Neural progenitor cell (in vitro differentiated cells): ENCODE measurements around the gene DTNBP1. TPM values are rescaled to one million over a fixed set of nuclear protein-coding genes. Genes with fewer than 3 reads are reported as not detected.
A peak's percentile ranks its signal among the peaks of the same experiment; 100 is the strongest.

Source experiments
- DNase-seq: peaks from one replicate; pipeline ENCODE4 v3.0.0-alpha.2; 2016; ENCODE audit warnings: low spot score
- H2AFZ ChIP-seq: fragments of 200-600 bp; sonication (generic); replicated peaks from 2 replicates; pipeline ENCODE4 v1.6.1; 2016; ENCODE audit warnings: antibody characterized with exemption
- H3F3A ChIP-seq: fragments of 200-600 bp; sonication (generic); 2 replicates; pipeline ENCODE4 v1.6.1; 2016; ENCODE audit warnings: antibody characterized with exemption, low read depth
- H3K27ac ChIP-seq: fragments of 200-600 bp; sonication (generic); 2 replicates; pipeline ENCODE4 v1.5.1; 2016; ENCODE audit warnings: mild to moderate bottlenecking
- H3K27me3 ChIP-seq: fragments of 200-600 bp; sonication (generic); 2 replicates; pipeline ENCODE4 v1.6.1; 2016; ENCODE audit warnings: mild to moderate bottlenecking, moderate library complexity
- H3K36me3 ChIP-seq: fragments of 200-600 bp; sonication (generic); 2 replicates; pipeline ENCODE4 v1.5.1; 2016
- H3K4me1 ChIP-seq: fragments of 200-600 bp; sonication (generic); 2 replicates; pipeline ENCODE4 v1.6.1; 2016; ENCODE audit warnings: mixed run types
- H3K4me2 ChIP-seq: fragments of 200-600 bp; sonication (generic); 2 replicates; pipeline ENCODE4 v1.6.1; 2016
- H3K4me3 ChIP-seq: fragments of 200-600 bp; sonication (generic); 2 replicates; pipeline ENCODE4 v1.5.1; 2016
- H3K79me2 ChIP-seq: fragments of 200-600 bp; sonication (generic); 2 replicates; pipeline ENCODE4 v1.6.1; 2016; ENCODE audit warnings: low read depth
- H3K9ac ChIP-seq: fragments of 200-600 bp; sonication (generic); 2 replicates; pipeline ENCODE4 v1.6.1; 2016
- H3K9me3 ChIP-seq: fragments of 200-600 bp; sonication (generic); 2 replicates; pipeline ENCODE4 v1.5.1; 2016; ENCODE audit warnings: low read depth
- H4K20me1 ChIP-seq: fragments of 200-600 bp; sonication (generic); 2 replicates; pipeline ENCODE4 v1.6.1; 2016; ENCODE audit warnings: low read depth
- H3K27ac Mint-ChIP-seq: 3 replicates; pipeline ENCODE4 v1.8.0; 2021; ENCODE audit warnings: mixed read lengths
- H3K27me3 Mint-ChIP-seq: 2 replicates; pipeline ENCODE4 v1.8.0; 2022; ENCODE audit warnings: low read depth, mild to moderate bottlenecking, inconsistent platforms, moderate library complexity, mixed read lengths; ENCODE audit not compliant: insufficient read depth
- H3K36me3 Mint-ChIP-seq: 3 replicates; pipeline ENCODE4 v1.8.0; 2021; ENCODE audit warnings: mixed read lengths
- H3K4me1 Mint-ChIP-seq: 3 replicates; pipeline ENCODE4 v1.8.0; 2021; ENCODE audit warnings: mixed read lengths
- H3K4me3 Mint-ChIP-seq: 3 replicates; pipeline ENCODE4 v1.8.0; 2021; ENCODE audit warnings: mild to moderate bottlenecking, moderate library complexity, mixed read lengths
- H3K9me3 Mint-ChIP-seq: 3 replicates; pipeline ENCODE4 v1.8.0; 2020; ENCODE audit warnings: mixed read lengths
- EZH2 ChIP-seq: fragments of 200-600 bp; sonication (generic); IDR thresholded peaks from 2 replicates; pipeline ENCODE4 v1.6.1; 2017; ENCODE audit warnings: antibody characterized with exemption, mild to moderate bottlenecking, moderate library complexity
- EZH2phosphoT487 ChIP-seq: fragments of 200-600 bp; sonication (generic); IDR thresholded peaks from 2 replicates; pipeline ENCODE4 v1.6.1; 2017; ENCODE audit warnings: antibody characterized with exemption
- total RNA-seq: library from RNA; depleted of rRNA; stranded (reverse); fragments of >200 nt; gene quantifications from 2 replicates; pipeline ENCODE4 v1.2.3, GENCODE V29; 2015; ENCODE audit warnings: low replicate concordance
- TF ChIP-seq, protein P1 (sequence below): fragments of 200-600 bp; sonication (generic); IDR thresholded peaks from 2 replicates; pipeline ENCODE4 v1.5.1; 2017; ENCODE audit warnings: antibody characterized with exemption, mild to moderate bottlenecking

DTNBP1 gene
- total RNA-seq, 1 donor from 2014 or later, result 4.5 TPM

- H3K4me2 ChIP-seq, result no peak overlapping the region
- no peak overlapping the region for H3K27ac Mint-ChIP-seq
- no peaks in the 10 kb centered on the region for H3K9me3 ChIP-seq
- H3K9ac ChIP-seq, result no peak overlapping the region
- TF ChIP-seq EZH2phosphoT487 (no peak), EZH2 (no peak)
- TF ChIP-seq, protein P1, sequence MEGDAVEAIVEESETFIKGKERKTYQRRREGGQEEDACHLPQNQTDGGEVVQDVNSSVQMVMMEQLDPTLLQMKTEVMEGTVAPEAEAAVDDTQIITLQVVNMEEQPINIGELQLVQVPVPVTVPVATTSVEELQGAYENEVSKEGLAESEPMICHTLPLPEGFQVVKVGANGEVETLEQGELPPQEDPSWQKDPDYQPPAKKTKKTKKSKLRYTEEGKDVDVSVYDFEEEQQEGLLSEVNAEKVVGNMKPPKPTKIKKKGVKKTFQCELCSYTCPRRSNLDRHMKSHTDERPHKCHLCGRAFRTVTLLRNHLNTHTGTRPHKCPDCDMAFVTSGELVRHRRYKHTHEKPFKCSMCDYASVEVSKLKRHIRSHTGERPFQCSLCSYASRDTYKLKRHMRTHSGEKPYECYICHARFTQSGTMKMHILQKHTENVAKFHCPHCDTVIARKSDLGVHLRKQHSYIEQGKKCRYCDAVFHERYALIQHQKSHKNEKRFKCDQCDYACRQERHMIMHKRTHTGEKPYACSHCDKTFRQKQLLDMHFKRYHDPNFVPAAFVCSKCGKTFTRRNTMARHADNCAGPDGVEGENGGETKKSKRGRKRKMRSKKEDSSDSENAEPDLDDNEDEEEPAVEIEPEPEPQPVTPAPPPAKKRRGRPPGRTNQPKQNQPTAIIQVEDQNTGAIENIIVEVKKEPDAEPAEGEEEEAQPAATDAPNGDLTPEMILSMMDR, result no peak
- no peaks in the 10 kb centered on the region for H3K4me1 ChIP-seq
- no peak overlapping the region for H3K4me3 ChIP-seq
- no peaks in the 10 kb centered on the region for H3K27me3 ChIP-seq
- H3K4me3 Mint-ChIP-seq, result no peak overlapping the region
- peaks cover 6% of the 10 kb centered on the region for H3K4me1 Mint-ChIP-seq
- no peaks in the 10 kb centered on the region for H3F3A ChIP-seq
- DNase-seq, result no peak
- H3K9me3 Mint-ChIP-seq, result no peaks in the 10 kb centered on the region
- no peaks in the 10 kb centered on the region for H4K20me1 ChIP-seq
- H3K36me3 Mint-ChIP-seq, result no peaks in the 10 kb centered on the region
- no peak overlapping the region for H3K27ac ChIP-seq
- H3K79me2 ChIP-seq, result no peaks in the 10 kb centered on the region
- H3K27me3 Mint-ChIP-seq, result peaks cover 9% of the 10 kb centered on the region
- H3K36me3 ChIP-seq, result no peaks in the 10 kb centered on the region
- H2AFZ ChIP-seq, result no peak overlapping the region
Observed at GRCh38 chr6:15685619-15686018, 22.8 kb upstream of the DTNBP1 start.

DNA sequence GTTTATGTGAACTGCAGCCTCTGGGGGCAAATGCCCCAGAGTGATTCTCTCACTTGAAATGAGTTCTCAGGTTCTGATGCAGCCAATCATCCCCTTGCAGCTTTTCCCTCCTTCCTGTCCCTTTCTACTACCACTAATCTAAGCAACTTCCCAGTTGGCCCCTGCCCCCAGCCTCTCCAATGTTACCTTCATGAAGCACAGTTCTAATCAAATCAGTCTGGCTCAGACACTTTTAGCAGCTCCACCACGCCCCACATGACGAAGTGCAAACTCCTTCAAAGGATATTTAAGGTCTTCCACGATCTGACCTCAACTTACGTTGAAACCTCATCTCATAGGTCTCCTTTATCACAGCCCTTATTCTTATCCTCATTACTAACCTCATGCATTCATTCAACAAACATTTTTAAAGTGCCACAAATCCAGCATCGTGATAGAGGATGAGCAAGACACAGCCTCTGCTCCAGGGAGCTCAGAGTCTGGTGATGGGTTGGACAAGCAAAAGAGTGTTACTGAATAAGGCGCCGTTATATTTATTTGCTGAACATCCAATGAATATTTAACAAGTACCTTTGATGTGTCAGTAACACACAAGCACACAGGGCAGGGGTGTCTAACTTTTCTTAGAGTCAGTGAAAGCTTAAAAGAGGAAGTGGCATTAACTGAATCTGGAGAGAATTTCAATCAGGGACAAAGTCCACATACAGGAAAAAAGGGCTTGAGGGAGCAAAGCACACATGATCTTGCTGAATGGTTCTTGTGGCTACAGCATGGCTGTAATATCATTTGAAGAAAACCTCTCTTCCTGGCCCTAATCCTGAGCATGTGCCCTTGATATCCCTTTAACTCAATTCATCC is 20.4 kb upstream of the DTNBP1 start:
- H3K36me3 Mint-ChIP-seq, result no peaks in the 10 kb centered on the region
- Histone ChIP-seq H3K9me3 (no peaks in the 10 kb centered on the region), H3K4me1 (no peaks in the 10 kb centered on the region), H3K4me3 (no peak overlapping the region), H3F3A (no peaks in the 10 kb centered on the region), H3K79me2 (no peaks in the 10 kb centered on the region), H3K27ac (no peak overlapping the region), H4K20me1 (no peaks in the 10 kb centered on the region), H3K9ac (no peak overlapping the region), H3K4me2 (no peak overlapping the region), H2AFZ (no peak overlapping the region), H3K36me3 (no peaks in the 10 kb centered on the region), H3K27me3 (no peaks in the 10 kb centered on the region)
- no peak for DNase-seq
- no peaks in the 10 kb centered on the region for H3K9me3 Mint-ChIP-seq
- H3K27me3 Mint-ChIP-seq, result peaks cover 5% of the 10 kb centered on the region
- H3K27ac Mint-ChIP-seq, result peak overlapping the region; percentile 19
- no peak overlapping the region for H3K4me3 Mint-ChIP-seq
- H3K4me1 Mint-ChIP-seq, result peaks cover 5% of the 10 kb centered on the region
- TF ChIP-seq, protein P1, result no peak

- H3K27ac ChIP-seq, result no peak overlapping the region
- no peaks in the 10 kb centered on the region for H3K36me3 ChIP-seq
- no peaks in the 10 kb centered on the region for H3K79me2 ChIP-seq
- H3K9me3 ChIP-seq, result no peaks in the 10 kb centered on the region
- H3K4me3 ChIP-seq, result no peak overlapping the region
- no peak overlapping the region for H3K9ac ChIP-seq
- no peaks in the 10 kb centered on the region for H3K27me3 ChIP-seq
- H3K27me3 Mint-ChIP-seq, result peaks cover 5% of the 10 kb centered on the region
- H3K4me2 ChIP-seq, result no peak overlapping the region
- H3K4me1 ChIP-seq, result no peaks in the 10 kb centered on the region
- H3K27ac Mint-ChIP-seq, result no peak overlapping the region
- H3K9me3 Mint-ChIP-seq, result no peaks in the 10 kb centered on the region
- H4K20me1 ChIP-seq, result no peaks in the 10 kb centered on the region
- no peaks in the 10 kb centered on the region for H3F3A ChIP-seq
- H3K4me3 Mint-ChIP-seq, result no peak overlapping the region
- TF ChIP-seq EZH2phosphoT487 (no peak), EZH2 (no peak)
- TF ChIP-seq, protein P1, result no peak
- peaks cover 5% of the 10 kb centered on the region for H3K4me1 Mint-ChIP-seq
- no peak overlapping the region for H2AFZ ChIP-seq
- DNase-seq, result no peak
- H3K36me3 Mint-ChIP-seq, result no peaks in the 10 kb centered on the region
Observed at GRCh38 chr6:15681946-15682345, 19.1 kb upstream of the DTNBP1 start.
